ENCODE measurements around the gene PEX26. TPM values are rescaled to one million over a fixed set of nuclear protein-coding genes. Genes with fewer than 3 reads are reported as not detected.

The PEX26 gene
- total and polyA plus RNA-seq, 2 of the 13 experiments (the other 11 are each of a cell fraction or from before 2014, with no cell fraction given) = 10.6 to 25.1 TPM

DNA sequence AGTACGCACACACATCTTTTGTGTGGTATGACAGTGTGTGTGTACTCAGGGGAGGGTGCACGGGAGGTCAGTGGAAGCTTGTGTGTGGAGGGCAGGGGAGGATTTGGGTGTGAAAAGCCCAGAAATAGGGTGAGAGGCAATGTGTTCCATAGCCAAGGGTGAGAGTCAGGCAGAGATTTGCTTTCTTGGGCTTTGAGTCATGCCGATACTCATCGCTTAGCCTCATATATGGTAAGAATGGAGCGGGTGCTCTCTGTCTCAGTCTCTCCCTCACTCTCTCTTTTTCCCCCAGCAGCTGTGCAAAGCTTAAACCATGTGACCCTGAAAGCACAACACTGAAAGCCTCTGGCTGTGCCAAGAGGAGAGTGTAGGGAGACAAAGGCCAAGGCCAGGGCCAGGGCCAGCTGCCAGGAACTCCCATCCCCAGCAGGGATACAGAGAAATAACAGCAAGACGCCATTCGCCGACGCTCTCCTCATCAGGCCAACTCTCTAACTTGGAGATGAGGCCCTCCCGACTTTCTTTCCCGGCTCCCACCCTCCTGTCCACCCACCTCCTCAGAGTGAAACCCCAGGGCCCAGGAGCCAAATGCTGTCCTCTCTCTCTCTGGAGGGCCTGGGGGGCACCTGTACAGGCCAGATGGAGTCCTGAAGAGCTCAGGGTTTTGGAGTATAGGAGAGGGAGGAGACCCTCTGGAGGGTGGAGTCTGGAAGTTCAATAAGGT is 33.1 kb upstream of the PEX26 start (continued):
- TF ChIP-seq, protein P1, sequence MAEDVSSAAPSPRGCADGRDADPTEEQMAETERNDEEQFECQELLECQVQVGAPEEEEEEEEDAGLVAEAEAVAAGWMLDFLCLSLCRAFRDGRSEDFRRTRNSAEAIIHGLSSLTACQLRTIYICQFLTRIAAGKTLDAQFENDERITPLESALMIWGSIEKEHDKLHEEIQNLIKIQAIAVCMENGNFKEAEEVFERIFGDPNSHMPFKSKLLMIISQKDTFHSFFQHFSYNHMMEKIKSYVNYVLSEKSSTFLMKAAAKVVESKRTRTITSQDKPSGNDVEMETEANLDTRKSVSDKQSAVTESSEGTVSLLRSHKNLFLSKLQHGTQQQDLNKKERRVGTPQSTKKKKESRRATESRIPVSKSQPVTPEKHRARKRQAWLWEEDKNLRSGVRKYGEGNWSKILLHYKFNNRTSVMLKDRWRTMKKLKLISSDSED (CRISPR knock-in tag; IDR thresholded peaks at IDR 0.05) = no peak
- no peak for TF ChIP-seq ZNF496 (CRISPR knock-in tag; IDR thresholded peaks at IDR 0.05; ENCODE audit: insufficient replicate concordance)
- no peak for TF ChIP-seq PHB2 (IDR thresholded peaks at IDR 0.05; ENCODE audit: partially characterized antibody)
- TF ChIP-seq, protein P2, sequence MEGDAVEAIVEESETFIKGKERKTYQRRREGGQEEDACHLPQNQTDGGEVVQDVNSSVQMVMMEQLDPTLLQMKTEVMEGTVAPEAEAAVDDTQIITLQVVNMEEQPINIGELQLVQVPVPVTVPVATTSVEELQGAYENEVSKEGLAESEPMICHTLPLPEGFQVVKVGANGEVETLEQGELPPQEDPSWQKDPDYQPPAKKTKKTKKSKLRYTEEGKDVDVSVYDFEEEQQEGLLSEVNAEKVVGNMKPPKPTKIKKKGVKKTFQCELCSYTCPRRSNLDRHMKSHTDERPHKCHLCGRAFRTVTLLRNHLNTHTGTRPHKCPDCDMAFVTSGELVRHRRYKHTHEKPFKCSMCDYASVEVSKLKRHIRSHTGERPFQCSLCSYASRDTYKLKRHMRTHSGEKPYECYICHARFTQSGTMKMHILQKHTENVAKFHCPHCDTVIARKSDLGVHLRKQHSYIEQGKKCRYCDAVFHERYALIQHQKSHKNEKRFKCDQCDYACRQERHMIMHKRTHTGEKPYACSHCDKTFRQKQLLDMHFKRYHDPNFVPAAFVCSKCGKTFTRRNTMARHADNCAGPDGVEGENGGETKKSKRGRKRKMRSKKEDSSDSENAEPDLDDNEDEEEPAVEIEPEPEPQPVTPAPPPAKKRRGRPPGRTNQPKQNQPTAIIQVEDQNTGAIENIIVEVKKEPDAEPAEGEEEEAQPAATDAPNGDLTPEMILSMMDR (CRISPR knock-in tag; IDR thresholded peaks at IDR 0.05) = peak; percentile 16; the same call in 1 of the 2 replicates
- TF ChIP-seq MAF1 (CRISPR knock-in tag; IDR thresholded peaks at IDR 0.05; ENCODE audit: borderline replicate concordance) = no peak
- no peak for TF ChIP-seq ZBTB7A (CRISPR knock-in tag; IDR thresholded peaks at IDR 0.05)
- TF ChIP-seq HHEX (CRISPR knock-in tag; IDR thresholded peaks at IDR 0.05) = 0 out of 2 replicates have a peak, but pooled peaks have one; percentile 4
- TF ChIP-seq, protein P3, sequence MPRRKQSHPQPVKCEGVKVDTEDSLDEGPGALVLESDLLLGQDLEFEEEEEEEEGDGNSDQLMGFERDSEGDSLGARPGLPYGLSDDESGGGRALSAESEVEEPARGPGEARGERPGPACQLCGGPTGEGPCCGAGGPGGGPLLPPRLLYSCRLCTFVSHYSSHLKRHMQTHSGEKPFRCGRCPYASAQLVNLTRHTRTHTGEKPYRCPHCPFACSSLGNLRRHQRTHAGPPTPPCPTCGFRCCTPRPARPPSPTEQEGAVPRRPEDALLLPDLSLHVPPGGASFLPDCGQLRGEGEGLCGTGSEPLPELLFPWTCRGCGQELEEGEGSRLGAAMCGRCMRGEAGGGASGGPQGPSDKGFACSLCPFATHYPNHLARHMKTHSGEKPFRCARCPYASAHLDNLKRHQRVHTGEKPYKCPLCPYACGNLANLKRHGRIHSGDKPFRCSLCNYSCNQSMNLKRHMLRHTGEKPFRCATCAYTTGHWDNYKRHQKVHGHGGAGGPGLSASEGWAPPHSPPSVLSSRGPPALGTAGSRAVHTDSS (CRISPR knock-in tag; conservative IDR thresholded peaks at IDR 0.05) = no peak
- TF ChIP-seq ZNF747 (CRISPR knock-in tag; IDR thresholded peaks at IDR 0.05; ENCODE audit: borderline replicate concordance) = 0 out of 2 replicates have a peak, but pooled peaks have one; percentile 30
- TF ChIP-seq, protein P4, sequence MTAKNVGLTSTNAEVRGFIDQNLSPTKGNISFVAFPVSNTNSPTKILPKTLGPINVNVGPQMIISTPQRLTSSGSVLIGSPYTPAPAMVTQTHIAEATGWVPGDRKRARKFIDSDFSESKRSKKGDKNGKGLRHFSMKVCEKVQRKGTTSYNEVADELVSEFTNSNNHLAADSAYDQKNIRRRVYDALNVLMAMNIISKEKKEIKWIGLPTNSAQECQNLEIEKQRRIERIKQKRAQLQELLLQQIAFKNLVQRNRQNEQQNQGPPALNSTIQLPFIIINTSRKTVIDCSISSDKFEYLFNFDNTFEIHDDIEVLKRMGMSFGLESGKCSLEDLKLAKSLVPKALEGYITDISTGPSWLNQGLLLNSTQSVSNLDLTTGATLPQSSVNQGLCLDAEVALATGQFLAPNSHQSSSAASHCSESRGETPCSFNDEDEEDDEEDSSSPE (CRISPR knock-in tag; IDR thresholded peaks at IDR 0.05) = no peak
- no peak for TF ChIP-seq RFXAP (CRISPR knock-in tag; IDR thresholded peaks at IDR 0.05; ENCODE audit: borderline replicate concordance)
- TF ChIP-seq, protein P5, sequence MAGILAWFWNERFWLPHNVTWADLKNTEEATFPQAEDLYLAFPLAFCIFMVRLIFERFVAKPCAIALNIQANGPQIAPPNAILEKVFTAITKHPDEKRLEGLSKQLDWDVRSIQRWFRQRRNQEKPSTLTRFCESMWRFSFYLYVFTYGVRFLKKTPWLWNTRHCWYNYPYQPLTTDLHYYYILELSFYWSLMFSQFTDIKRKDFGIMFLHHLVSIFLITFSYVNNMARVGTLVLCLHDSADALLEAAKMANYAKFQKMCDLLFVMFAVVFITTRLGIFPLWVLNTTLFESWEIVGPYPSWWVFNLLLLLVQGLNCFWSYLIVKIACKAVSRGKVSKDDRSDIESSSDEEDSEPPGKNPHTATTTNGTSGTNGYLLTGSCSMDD (CRISPR knock-in tag; IDR thresholded peaks at IDR 0.05) = no peak
- TF ChIP-seq HCFC1 (IDR thresholded peaks at IDR 0.05; ENCODE audit: low read depth, low read length) = no peak
- TF ChIP-seq, protein P6, sequence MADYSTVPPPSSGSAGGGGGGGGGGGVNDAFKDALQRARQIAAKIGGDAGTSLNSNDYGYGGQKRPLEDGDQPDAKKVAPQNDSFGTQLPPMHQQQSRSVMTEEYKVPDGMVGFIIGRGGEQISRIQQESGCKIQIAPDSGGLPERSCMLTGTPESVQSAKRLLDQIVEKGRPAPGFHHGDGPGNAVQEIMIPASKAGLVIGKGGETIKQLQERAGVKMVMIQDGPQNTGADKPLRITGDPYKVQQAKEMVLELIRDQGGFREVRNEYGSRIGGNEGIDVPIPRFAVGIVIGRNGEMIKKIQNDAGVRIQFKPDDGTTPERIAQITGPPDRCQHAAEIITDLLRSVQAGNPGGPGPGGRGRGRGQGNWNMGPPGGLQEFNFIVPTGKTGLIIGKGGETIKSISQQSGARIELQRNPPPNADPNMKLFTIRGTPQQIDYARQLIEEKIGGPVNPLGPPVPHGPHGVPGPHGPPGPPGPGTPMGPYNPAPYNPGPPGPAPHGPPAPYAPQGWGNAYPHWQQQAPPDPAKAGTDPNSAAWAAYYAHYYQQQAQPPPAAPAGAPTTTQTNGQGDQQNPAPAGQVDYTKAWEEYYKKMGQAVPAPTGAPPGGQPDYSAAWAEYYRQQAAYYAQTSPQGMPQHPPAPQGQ (CRISPR knock-in tag; IDR thresholded peaks at IDR 0.05; ENCODE audit: borderline replicate concordance) = no peak
- no peak for TF ChIP-seq ZFP37 (CRISPR knock-in tag; IDR thresholded peaks at IDR 0.05; ENCODE audit: borderline replicate concordance)
- TF ChIP-seq MATR3 (CRISPR knock-in tag; IDR thresholded peaks at IDR 0.05) = no peak
- no peak for TF ChIP-seq ZNF143 (CRISPR knock-in tag; IDR thresholded peaks at IDR 0.05)
- TF ChIP-seq POGZ (CRISPR knock-in tag; IDR thresholded peaks at IDR 0.05) = peak; percentile 78
- no peak for TF ChIP-seq JDP2 (CRISPR knock-in tag; IDR thresholded peaks at IDR 0.05; ENCODE audit: borderline replicate concordance)
- TF ChIP-seq SNAPC2 (CRISPR knock-in tag; IDR thresholded peaks at IDR 0.05) = no peak
- no peak for TF ChIP-seq SCMH1 (CRISPR knock-in tag; IDR thresholded peaks at IDR 0.05; ENCODE audit: borderline replicate concordance)
